AG08395 (cell line): ENCODE measurements around the gene P2RX6.

ENCODE experiments used
- DNase-seq: peaks from one replicate; pipeline ENCODE4 v3.0.0; 2012; ENCODE audit warnings: mixed read lengths, low spot score

The P2RX6 gene

GRCh38 chr22:20979940-20980453, 35.0 kb upstream of the P2RX6 start:
- no peak for DNase-seq

GRCh38 chr22:20980523-20980922, 34.4 kb upstream of the P2RX6 start:
- no peak for DNase-seq

GRCh38 chr22:20980938-20981722, 33.8 kb upstream of the P2RX6 start:
- no peak for DNase-seq

GRCh38 chr22:20981787-20982562, 33.0 kb upstream of the P2RX6 start, which contains the start of gene LZTR1:
Gene LZTR1, plus strand, starts transcription at chr22:20982297. Its CDS starts 75 bp downstream, at chr22:20982372.
- peak; percentile 90 for DNase-seq

GRCh38 chr22:20982563-20982882, 32.4 kb upstream of the P2RX6 start:
- no peak for DNase-seq

- no peak for DNase-seq
These were observed 31.7 kb upstream of the P2RX6 start for GRCh38 chr22:20983081-20983771.

- DNase-seq: no peak
These were observed 29.2 kb upstream of the P2RX6 start for GRCh38 chr22:20985720-20986119.

GRCh38 chr22:20986365-20986764, 28.6 kb upstream of the P2RX6 start:
- DNase-seq: no peak

GRCh38 chr22:20987375-20987774, 27.6 kb upstream of the P2RX6 start:
- DNase-seq: no peak

- no peak for DNase-seq
These were observed 26.2 kb upstream of the P2RX6 start for GRCh38 chr22:20988573-20989322.

GRCh38 chr22:20989323-20990138, 25.4 kb upstream of the P2RX6 start:
- DNase-seq: no peak

- DNase-seq: no peak
These were observed 24.5 kb upstream of the P2RX6 start for GRCh38 chr22:20990184-20991180.

- no peak for DNase-seq
These were observed 23.5 kb upstream of the P2RX6 start for GRCh38 chr22:20991252-20992055.

- no peak for DNase-seq
These were observed 22.9 kb upstream of the P2RX6 start for GRCh38 chr22:20992056-20992442.

- DNase-seq: no peak
These were observed 22.3 kb upstream of the P2RX6 start for GRCh38 chr22:20992456-20993303.

GRCh38 chr22:20993304-20994127, 21.4 kb upstream of the P2RX6 start:
- no peak for DNase-seq
